Activated naive CD4-positive, alpha-beta T cell treated with anti-CD3 and anti-CD28 coated beads, Interleukin-2, amount 10 ng/mL, durations not matched to agents 7 days and 5 days (primary cell): ENCODE data around the gene ADCY10.
"Not testable (repeated sequence)": the region's sequence is repeated elsewhere in the genome, so short reads cannot be mapped to it uniquely, and the experiment has no call there.

Experiments
- CTCF ChIA-PET: fragments of 350-600 bp; sonication (Branson Sonifier 250); formaldehyde crosslinking; loops from one replicate; lab custom pipeline; 2021; ENCODE audit warnings: antibody characterized with exemption; lab: Charles Lee
- DNase-seq: peaks from one replicate; pipeline ENCODE4 v3.0.0-alpha.2; 2020
- H3K27ac Mint-ChIP-seq: one replicate; pipeline ENCODE4 v1.8.0; 2021; ENCODE audit warnings: mild to moderate bottlenecking, moderate library complexity, mixed read lengths
- H3K27me3 Mint-ChIP-seq: one replicate; pipeline ENCODE4 v1.8.0; 2021; ENCODE audit warnings: mild to moderate bottlenecking, mixed read lengths
- H3K36me3 Mint-ChIP-seq: one replicate; pipeline ENCODE4 v1.8.0; 2021; ENCODE audit warnings: mixed read lengths
- H3K4me1 Mint-ChIP-seq: one replicate; pipeline ENCODE4 v1.8.0; 2021; ENCODE audit warnings: mixed read lengths
- H3K4me3 Mint-ChIP-seq: one replicate; pipeline ENCODE4 v1.8.0; 2021; ENCODE audit warnings: mild to moderate bottlenecking, moderate library complexity, mixed read lengths
- H3K9me3 Mint-ChIP-seq: one replicate; pipeline ENCODE4 v1.8.0; 2021; ENCODE audit warnings: mixed read lengths

The ADCY10 gene

DNA sequence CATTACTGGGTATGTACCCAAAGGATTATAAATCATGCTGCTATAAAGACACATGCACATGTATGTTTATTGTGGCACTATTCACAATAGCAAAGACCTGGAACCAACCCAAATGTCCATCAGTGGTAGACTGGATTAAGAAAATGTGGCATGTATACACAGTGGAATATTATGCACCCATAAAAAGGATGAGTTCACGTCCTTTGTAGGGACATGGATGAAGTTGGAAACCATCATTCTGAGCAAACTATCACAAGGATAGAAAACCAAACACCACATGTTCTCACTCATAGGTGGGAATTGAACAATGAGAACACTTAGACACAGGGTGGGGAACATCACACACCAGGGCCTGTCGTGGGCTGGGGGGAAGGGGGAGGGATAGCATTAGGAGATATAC lies 26.7 kb downstream of the ADCY10 start:
- CTCF ChIA-PET, DNase-seq, H3K27me3 Mint-ChIP-seq, H3K36me3 Mint-ChIP-seq, H3K9me3 Mint-ChIP-seq, H3K4me3 Mint-ChIP-seq, H3K4me1 Mint-ChIP-seq, H3K27ac Mint-ChIP-seq: not testable (repeated sequence)

DNA sequence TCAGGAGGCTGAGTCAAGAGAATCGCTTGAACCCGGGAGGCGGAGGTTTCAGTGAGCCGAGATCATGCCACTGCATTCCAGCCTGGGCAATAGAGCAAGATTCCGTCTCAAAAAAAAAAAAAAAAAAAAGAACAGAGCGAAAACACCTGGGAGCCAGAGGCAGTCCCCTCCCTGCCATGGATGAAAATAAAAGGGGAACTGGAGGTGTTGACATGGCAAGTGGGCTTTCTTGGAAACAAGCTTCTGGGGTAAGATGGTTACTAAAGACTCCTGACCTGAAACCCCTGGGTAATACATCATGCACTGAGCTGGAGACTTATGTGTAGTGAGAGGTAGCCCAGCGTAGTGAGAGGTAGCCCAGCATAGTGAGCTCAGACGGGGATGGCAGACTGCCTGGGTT lies 31.6 kb downstream of the ADCY10 start:
- Mint-ChIP-seq H3K9me3 (no peaks in the 10 kb centered on the region), H3K4me3 (no peak overlapping the region), H3K36me3 (no peaks in the 10 kb centered on the region), H3K4me1 (no peaks in the 10 kb centered on the region), H3K27me3 (peaks cover 18% of the 10 kb centered on the region), H3K27ac (no peak overlapping the region)
- CTCF ChIA-PET: no interaction called here
- no peak for DNase-seq

DNA sequence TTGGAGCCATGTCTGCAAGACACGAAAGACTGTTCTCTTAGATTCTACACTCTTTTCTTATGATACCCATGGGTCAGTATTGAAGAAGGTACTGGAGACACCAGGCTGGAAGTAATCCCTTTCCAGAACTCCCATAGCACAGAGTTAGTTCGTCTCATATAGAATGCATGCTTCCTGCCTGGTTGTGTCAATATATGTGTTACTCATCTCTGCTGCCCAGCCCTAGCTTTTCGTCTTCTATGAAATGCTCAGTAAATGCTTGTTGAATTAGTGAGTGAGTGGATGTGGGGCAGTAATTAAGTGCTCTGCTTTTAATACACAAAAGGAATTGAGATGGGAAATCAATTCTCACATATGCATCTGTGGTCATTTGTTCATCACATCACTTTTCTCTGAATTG lies 32.1 kb downstream of the ADCY10 start:
- Mint-ChIP-seq H3K9me3 (no peaks in the 10 kb centered on the region), H3K4me1 (no peaks in the 10 kb centered on the region), H3K36me3 (no peaks in the 10 kb centered on the region), H3K27me3 (peaks cover 18% of the 10 kb centered on the region), H3K27ac (no peak overlapping the region), H3K4me3 (no peak overlapping the region)
- no peak for DNase-seq
- CTCF ChIA-PET: no interaction called here

DNA sequence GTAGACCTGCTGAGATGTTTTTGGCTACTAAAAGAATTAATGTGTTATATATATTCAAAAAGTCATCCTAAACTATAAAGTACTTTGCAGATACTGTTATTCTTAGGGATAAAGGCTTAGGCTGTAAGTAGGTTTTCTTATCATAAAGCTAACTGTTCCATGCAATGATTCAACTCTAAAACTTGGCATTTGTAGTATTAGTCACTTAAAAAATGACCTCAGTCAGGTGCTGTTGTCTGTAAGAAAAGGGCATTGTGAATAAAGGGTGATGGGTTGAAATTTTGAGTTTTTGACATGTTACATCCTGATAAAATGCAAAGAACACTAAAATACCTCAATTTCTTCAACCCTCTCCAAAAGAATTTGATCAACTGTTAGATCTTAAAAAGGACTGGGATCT lies 32.9 kb downstream of the ADCY10 start:
- no peaks in the 10 kb centered on the region for H3K9me3 Mint-ChIP-seq
- no peak overlapping the region for H3K27ac Mint-ChIP-seq
- H3K4me3 Mint-ChIP-seq: no peak overlapping the region
- H3K4me1 Mint-ChIP-seq: no peaks in the 10 kb centered on the region
- DNase-seq: no peak
- CTCF ChIA-PET: no interaction called here
- no peaks in the 10 kb centered on the region for H3K36me3 Mint-ChIP-seq
- peaks cover 18% of the 10 kb centered on the region for H3K27me3 Mint-ChIP-seq

DNA sequence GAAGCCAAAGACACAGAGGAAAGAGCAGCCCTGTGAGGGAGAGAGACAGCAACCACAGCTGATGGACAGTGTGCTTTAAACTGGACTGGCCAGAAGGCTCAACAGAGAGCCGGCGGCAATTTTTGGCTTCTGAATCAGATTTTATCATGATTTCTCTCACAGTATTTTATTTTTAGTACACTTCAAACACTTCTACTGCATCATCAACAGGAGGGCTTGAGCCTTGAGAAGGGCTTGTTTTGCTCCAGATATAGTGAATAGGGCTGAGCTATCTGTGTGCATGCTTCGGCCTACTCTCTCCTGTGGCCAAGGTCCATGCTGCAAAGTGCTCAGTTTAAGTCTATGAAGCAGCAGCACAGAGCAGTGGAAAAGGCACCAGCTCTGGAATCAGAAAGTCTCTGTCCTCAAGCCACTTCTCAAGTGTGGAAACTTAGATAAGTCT lies 33.3 kb downstream of the ADCY10 start:
- no peaks in the 10 kb centered on the region for H3K36me3 Mint-ChIP-seq
- no peak overlapping the region for H3K27ac Mint-ChIP-seq
- H3K27me3 Mint-ChIP-seq: peaks cover 17% of the 10 kb centered on the region
- no peak for DNase-seq
- no peaks in the 10 kb centered on the region for H3K9me3 Mint-ChIP-seq
- CTCF ChIA-PET: no interaction called here
- no peak overlapping the region for H3K4me3 Mint-ChIP-seq
- H3K4me1 Mint-ChIP-seq: no peaks in the 10 kb centered on the region

DNA sequence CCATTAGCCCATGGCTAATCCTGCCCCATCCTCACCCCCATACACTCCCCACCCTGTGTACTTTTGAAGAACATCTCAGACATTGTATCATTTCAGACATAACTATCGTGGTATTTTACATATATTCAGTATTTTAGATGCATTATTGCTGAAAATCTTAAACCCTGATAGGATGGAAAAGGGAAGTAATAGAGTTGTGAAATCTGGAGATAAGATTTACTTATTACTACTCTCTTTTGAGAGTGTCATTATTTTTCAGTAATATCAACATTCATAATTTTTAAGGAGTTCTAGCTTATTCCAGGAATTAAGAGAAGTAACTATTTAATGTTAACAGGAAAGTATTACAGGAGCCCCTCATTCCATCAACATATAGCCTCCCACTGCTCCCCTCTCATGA lies 34.4 kb downstream of the ADCY10 start:
- DNase-seq: no peak
- Mint-ChIP-seq H3K36me3 (no peaks in the 10 kb centered on the region), H3K4me1 (no peaks in the 10 kb centered on the region), H3K4me3 (no peak overlapping the region), H3K27me3 (peaks cover 13% of the 10 kb centered on the region), H3K27ac (no peak overlapping the region), H3K9me3 (no peaks in the 10 kb centered on the region)
- CTCF ChIA-PET: no interaction called here

DNA sequence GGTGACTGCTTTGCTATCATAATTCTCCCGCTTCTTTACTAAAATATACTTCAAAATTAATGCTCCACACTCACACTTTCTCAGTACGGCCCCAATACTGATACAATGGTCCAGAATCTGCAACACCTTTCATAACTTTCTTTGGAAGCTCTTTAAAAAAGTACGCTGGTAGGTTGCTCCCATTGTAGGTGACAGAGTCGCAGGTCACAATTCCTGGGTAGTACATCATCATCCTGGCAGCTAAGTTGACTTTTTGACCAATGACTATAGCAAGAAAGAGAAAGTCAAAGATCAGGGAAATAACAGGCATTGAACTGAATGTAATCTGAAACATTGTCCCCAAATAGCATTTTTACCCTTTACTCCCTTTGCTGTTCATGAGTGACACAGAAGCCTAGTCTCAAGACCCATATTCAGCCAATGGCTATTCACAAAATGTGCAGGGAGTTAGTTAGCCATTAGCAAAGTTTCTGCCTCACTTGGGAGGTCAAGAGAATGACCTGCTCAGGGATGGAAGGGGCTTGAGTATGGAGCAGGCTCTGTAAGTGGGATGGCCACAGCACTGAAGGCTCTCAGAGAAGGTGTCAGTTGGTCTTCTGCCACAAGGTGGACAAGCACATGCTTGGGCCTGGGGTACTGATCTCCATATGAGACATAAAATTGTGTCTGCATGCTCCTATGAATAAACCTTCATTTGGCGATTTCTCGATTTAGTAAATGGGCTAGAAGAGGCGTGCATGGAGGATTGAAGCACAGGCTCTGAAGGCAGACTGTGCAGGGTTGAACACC lies 35.4 kb downstream of the ADCY10 start:
- Mint-ChIP-seq H3K36me3 (no peaks in the 10 kb centered on the region), H3K9me3 (no peaks in the 10 kb centered on the region), H3K4me1 (no peaks in the 10 kb centered on the region), H3K4me3 (no peak overlapping the region), H3K27ac (no peak overlapping the region), H3K27me3 (peaks cover 13% of the 10 kb centered on the region)
- CTCF ChIA-PET: no interaction called here
- DNase-seq: no peak

DNA sequence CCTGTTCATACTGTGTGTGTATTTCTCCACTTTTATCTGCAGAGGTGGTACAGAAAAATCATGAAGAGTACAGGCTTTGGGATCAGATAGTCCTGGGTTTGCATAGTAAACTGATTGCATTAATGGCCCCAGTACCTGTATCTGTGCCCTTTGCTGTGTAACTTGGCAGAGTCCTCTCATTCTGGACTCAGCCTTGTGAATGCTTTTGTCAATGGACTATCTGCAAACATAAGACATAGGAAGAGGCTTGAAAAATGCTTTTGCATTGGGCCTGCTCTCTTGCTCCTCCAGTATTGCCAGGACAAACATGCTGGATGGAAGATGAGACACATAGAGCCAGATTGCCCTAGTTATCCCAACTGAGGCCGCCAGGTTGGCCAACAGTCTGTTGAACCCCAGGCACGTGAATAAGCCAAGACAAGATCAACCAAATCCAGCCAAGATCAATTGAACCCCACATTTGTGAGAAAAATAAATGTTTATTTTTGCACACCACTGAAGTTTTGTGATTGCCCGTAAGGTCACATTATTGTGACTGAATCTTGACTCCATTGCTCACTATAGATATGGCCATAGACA lies 37.2 kb downstream of the ADCY10 start:
- H3K4me3 Mint-ChIP-seq: no peak overlapping the region
- CTCF ChIA-PET: no interaction called here
- peaks cover 13% of the 10 kb centered on the region for H3K27me3 Mint-ChIP-seq
- H3K27ac Mint-ChIP-seq: no peak overlapping the region
- H3K9me3 Mint-ChIP-seq: no peaks in the 10 kb centered on the region
- H3K4me1 Mint-ChIP-seq: no peaks in the 10 kb centered on the region
- DNase-seq: no peak
- no peaks in the 10 kb centered on the region for H3K36me3 Mint-ChIP-seq

DNA sequence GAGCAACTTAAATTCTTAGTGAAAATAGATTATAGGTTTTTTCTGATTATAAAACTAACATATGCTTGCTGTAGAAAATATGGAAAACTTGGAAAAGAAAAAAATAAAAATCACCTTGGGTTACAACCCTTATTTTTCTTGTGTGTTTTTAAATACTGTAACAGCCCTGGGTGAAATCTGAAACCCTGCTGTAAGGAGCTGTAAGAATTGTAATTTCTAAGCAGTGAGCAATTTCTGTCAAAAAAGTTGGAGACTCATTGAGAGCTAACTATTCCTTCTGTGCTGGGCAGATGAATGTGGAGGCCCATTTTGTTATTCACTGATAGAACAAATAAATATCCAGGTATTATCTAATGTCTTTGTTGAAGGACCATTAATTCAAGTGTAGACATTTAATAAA lies 42.6 kb downstream of the ADCY10 start:
- CTCF ChIA-PET: no interaction called here

DNA sequence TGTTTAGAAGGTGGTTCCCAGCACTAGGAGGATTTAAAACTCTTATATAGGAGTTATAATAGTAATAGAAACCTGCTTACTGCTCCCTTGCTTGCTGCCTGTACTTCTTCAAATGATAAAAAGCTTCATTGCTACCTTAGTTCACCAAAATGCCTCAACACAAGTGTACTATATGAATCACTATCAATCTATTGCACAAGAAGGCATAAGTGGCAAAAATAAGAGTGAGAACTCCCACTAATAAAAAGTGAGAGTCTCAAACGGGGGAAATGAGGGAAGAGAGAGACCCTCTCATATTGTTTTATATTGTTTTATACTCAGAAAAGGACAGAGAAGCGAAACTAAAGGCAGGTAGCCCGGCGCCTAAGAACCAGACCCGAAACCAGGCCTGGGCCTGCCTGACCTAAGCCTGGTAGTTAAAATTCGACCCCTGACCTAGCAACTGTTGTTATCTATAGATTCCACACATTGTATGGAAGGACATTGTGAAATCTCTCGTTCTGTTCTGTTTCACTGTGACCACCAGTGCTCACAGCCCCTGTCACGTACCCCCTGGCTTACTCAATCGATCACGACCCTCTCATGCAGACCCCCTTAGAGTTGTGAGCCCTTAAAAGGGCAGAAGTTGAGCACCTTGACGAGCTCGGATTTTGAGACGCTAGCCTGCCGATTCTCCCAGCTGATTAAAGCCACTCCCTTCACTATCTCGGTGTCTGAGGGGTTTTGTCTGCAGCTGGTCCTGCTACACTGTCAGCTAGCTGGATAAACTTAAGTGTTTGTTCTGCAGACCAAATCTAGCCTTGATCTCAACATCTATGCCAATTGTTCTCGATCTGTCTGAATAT lies 44.6 kb downstream of the ADCY10 start:
- CTCF ChIA-PET: interaction anchor here (1.2 kb wide), 1 partner anchor 213 kb away, joined by 3 read pairs; no protein-coding TSS in a partner anchor
- not testable (repeated sequence) for H3K27me3 Mint-ChIP-seq, H3K27ac Mint-ChIP-seq, DNase-seq, H3K4me3 Mint-ChIP-seq, H3K36me3 Mint-ChIP-seq, H3K9me3 Mint-ChIP-seq, H3K4me1 Mint-ChIP-seq

More for the DNA sequence above, 42.6 kb downstream of the ADCY10 start:
- Mint-ChIP-seq H3K4me3 (no peak overlapping the region), H3K4me1 (no peaks in the 10 kb centered on the region), H3K36me3 (no peaks in the 10 kb centered on the region), H3K9me3 (no peaks in the 10 kb centered on the region), H3K27ac (no peak overlapping the region), H3K27me3 (no peaks in the 10 kb centered on the region)
- no peak for DNase-seq

DNA sequence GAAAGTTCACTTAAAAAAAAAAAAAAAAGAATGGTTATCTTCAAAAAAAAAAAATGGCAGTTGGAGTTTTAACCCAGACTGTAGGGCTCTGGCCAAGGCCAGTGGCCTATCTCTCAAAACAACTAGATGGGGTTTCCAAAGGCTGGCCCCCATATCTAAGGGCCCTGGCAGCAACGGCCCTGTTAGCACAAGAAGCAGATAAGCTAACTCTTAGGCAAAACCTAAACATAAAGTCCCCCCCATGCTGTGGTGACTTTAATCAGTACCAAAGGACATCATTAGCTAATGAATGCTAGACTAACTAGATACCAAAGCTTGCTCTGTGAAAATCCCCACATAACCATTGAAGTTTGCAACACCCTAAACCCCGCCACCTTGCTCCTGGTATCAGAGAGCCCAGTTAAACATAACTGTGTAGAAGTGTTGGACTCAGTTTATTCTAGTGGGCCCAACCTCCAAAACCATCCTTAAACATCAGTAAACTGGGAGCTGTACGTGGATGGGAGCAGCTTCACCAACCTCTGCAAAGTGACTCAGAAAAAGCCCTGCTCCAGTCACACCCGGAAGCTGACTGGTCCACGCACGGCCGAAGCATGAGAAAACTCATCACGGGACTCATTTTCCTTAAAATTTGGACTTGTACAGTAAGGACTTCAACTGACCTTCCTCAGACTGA lies 47.1 kb downstream of the ADCY10 start:
- H3K27me3 Mint-ChIP-seq, H3K4me3 Mint-ChIP-seq, CTCF ChIA-PET, H3K4me1 Mint-ChIP-seq, H3K36me3 Mint-ChIP-seq, DNase-seq, H3K27ac Mint-ChIP-seq, H3K9me3 Mint-ChIP-seq: not testable (repeated sequence)

DNA sequence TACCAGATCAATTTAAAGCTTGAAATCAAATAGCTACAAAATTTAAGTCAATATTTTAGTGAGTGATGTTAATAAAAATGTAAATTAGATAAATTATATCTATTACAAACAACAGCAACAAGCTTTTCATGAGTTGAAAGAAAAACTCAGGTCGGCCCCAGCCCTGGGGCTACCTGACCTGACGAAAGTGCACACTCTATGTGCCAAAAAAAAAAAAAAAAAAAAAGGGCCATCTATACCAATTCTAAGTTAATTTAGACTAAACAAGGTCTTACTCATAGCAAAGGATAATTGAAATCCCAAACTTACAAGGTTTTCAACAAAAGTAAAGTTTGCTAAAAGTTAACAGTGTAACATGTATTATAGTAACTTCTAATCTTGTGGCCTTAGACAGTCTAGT lies 47.6 kb downstream of the ADCY10 start:
- CTCF ChIA-PET, DNase-seq, H3K36me3 Mint-ChIP-seq, H3K27me3 Mint-ChIP-seq, H3K9me3 Mint-ChIP-seq, H3K4me1 Mint-ChIP-seq, H3K27ac Mint-ChIP-seq, H3K4me3 Mint-ChIP-seq: not testable (repeated sequence)

DNA sequence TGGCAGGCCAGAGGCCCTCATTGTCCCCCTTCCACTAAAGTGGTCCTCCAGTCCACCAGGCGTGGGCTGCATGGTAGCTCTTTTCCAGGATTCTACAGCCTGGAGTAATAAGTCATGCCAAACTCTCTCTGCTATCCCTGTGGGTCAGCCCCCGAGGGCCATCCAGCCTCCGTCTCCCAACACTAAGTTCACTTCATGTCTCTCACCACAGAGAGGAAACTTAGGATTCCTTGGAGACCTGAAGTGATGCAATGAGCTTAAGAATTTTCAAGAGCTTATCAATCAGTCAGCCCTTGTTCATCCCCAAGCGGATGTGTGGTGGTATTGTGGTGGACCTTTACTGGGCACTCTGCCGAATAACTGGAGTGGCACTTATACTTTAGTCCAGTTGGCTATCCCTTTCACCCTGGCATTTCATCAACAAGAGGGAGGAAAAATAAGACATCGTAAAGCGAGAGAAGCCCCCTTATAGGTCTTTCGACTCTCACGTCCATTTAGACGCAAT lies 48.1 kb downstream of the ADCY10 start:
- H3K4me1 Mint-ChIP-seq, H3K9me3 Mint-ChIP-seq, DNase-seq, H3K27ac Mint-ChIP-seq, H3K4me3 Mint-ChIP-seq, H3K36me3 Mint-ChIP-seq, CTCF ChIA-PET, H3K27me3 Mint-ChIP-seq: not testable (repeated sequence)

DNA sequence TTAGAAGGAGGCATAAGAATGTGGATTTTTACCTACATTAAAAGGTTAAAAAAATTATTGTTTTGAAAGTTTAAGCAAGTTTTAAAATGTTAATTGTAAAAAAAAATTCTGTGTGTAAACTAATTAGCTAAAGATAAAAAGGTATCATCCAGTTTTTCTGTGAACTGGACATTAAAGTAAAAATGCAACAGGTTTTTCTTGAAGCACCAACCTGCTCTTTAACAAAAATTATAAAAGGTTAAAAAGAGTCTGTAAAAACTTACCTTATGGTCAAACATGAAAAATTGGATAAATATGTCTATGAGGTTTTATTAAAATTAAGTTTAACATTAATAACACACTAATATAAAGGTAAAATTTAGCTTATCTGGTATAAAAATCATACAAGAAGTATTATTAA lies 48.7 kb downstream of the ADCY10 start:
- H3K9me3 Mint-ChIP-seq, CTCF ChIA-PET, H3K36me3 Mint-ChIP-seq, H3K4me1 Mint-ChIP-seq, H3K4me3 Mint-ChIP-seq, H3K27me3 Mint-ChIP-seq, DNase-seq, H3K27ac Mint-ChIP-seq: not testable (repeated sequence)
